Measurements from ENCODE around the gene RXRA. TPM values are rescaled to one million over a fixed set of nuclear protein-coding genes. Genes with fewer than 3 reads are reported as not detected.

The RXRA gene
- total RNA-seq, 1 experiment from 2014 or later = 29.9 TPM

- Mint-ChIP-seq H3K27me3 (ENCODE audit: low read depth) (no peaks in the 10 kb centered on the region), H3K4me1 (peaks cover 29 to 42% of the 10 kb centered on the region in 2 experiments), H3K27ac (no peak overlapping the region), H3K9me3 (no peaks in the 10 kb centered on the region), H3K36me3 (ENCODE audit: insufficient read depth in 1 of 3, low read depth in 3 of 3) (no peaks in the 10 kb centered on the region), H3K4me3 (no peak overlapping the region)
- peaks cover 3% of the 10 kb centered on the region for H3K79me1 ChIP-seq (ENCODE audit: insufficient read depth, low read depth, low read length, poor library complexity, severe bottlenecking)
- no peak overlapping the region for H4K5ac ChIP-seq (ENCODE audit: insufficient read length, low read depth, low read length)
- no peak for DNase-seq
- no peak overlapping the region for H3K4me2 ChIP-seq (ENCODE audit: insufficient read depth, insufficient read length, low read length)
- H2BK15ac ChIP-seq (ENCODE audit: low read depth, low read length) = no peak overlapping the region
- H3K79me2 ChIP-seq (ENCODE audit: insufficient read depth, low read length) = peaks cover 4% of the 10 kb centered on the region; the same call in 1 of the 2 replicates
- no peak overlapping the region for H4K8ac ChIP-seq (replicated peaks; ENCODE audit: insufficient read length, low read depth, low read length)
- no peak overlapping the region for H2AFZ ChIP-seq (ENCODE audit: low read length)
- H3K4ac ChIP-seq (ENCODE audit: low read depth, low read length) = no peak overlapping the region
- no CpG with 5 or more reads among the region's 8 CpGs for WGBS (ENCODE audit: extremely low coverage, insufficient read length, low lambda C conversion rate)
- no peak overlapping the region for H4K91ac ChIP-seq (ENCODE audit: insufficient read length, low read depth, low read length)
- H3K23me2 ChIP-seq (ENCODE audit: insufficient read length, low read depth, low read length, poor library complexity, severe bottlenecking) = no peaks in the 10 kb centered on the region
- H3K27me3 ChIP-seq (ENCODE audit: insufficient read depth, low read length) = no peaks in the 10 kb centered on the region
- no peak overlapping the region for H3K27ac ChIP-seq (ENCODE audit: insufficient read length, low read depth, low read length)
- no peak overlapping the region for H2BK12ac ChIP-seq (ENCODE audit: insufficient read length, low read depth, low read length)
- no peak overlapping the region; the same call in 1 of the 2 replicates for H3K14ac ChIP-seq (ENCODE audit: insufficient read depth, low read length)
- no peak overlapping the region for H2BK120ac ChIP-seq (ENCODE audit: low read depth, low read length, poor library complexity, severe bottlenecking)
- no peak overlapping the region for H2BK5ac ChIP-seq (ENCODE audit: insufficient read length, low read length)
- H3K18ac ChIP-seq (ENCODE audit: insufficient read length, low read depth, low read length) = no peak overlapping the region
- no peaks in the 10 kb centered on the region for H3K4me1 ChIP-seq (ENCODE audit: insufficient read depth, low read length)
- no peaks in the 10 kb centered on the region for H4K20me1 ChIP-seq (ENCODE audit: control insufficient read depth, insufficient read depth, insufficient read length)
- H3K9me3 ChIP-seq (ENCODE audit: control insufficient read depth, low read depth, low read length) = no peaks in the 10 kb centered on the region
- no peak overlapping the region for H3K56ac ChIP-seq (ENCODE audit: insufficient read length, low read depth, low read length)
- H3T11ph ChIP-seq (ENCODE audit: low read length) = no peak overlapping the region
- H3K23ac ChIP-seq (ENCODE audit: insufficient read length, low read depth, low read length) = no peak overlapping the region
- no peak overlapping the region for H3K9ac ChIP-seq (ENCODE audit: extremely low read depth, insufficient read length, low read length)
- no peak for TF ChIP-seq CTCF (conservative IDR thresholded peaks at IDR 0.05)
- H2AK5ac ChIP-seq (ENCODE audit: insufficient read length, low read length) = no peak overlapping the region
- no peak overlapping the region for H2BK20ac ChIP-seq (ENCODE audit: low read depth, low read length, poor library complexity, severe bottlenecking)
Observed at GRCh38 chr9:134332841-134333233, 6.6 kb downstream of the RXRA start.
